Putamen (tissue), 1 donor: ENCODE measurements around the gene MPV17L2.

Experiments used
- DNase-seq: peaks from one replicate; pipeline ENCODE4 v3.0.0-alpha.2; 2016; ENCODE audit warnings: low spot score

Gene MPV17L2

DNA sequence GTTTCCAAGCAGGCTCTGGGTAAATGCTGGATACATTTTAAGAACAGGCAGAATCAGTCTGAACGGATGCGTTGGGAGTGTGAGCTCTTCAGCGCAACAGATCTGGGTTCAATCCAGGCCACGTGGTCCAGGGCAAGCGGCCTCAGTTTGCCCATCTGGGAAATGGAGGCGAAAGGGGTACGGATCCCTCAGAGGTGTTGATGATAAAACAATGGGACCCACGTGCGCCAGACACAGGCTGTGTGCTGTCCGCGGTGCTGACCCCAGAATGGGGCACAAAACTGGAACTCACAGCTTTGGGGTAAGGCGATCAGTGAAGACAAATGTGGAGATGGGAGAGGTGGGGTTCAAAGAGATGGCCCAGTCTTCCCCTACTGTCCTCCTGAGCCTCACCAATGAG lies 46.3 kb downstream of the MPV17L2 start:
- DNase-seq, result no peak

- no peak for DNase-seq
Observed at GRCh38 chr19:18245297-18245696, 52.3 kb downstream of the MPV17L2 start.
